IMR-90 (cell line): Measurements from ENCODE around the gene ASTL.

ENCODE experiments used
- CEBPB ChIP-seq: IDR thresholded peaks from 2 replicates; pipeline ENCODE4 v1.6.1; 2012; ENCODE audit warnings: low read depth, low read length, improper control_type of control experiment
- CTCF ChIP-seq: conservative IDR thresholded peaks from 2 replicates; pipeline ENCODE4 v1.5.1; 2012; ENCODE audit warnings: mild to moderate bottlenecking, low read depth, low read length, improper control_type of control experiment
- ELK1 ChIP-seq: fragments of 150-350 bp; IDR thresholded peaks from 2 replicates; pipeline ENCODE4 v1.6.1; 2016; ENCODE audit warnings: low read depth, mild to moderate bottlenecking, low read length, moderate library complexity, borderline replicate concordance
- FOS ChIP-seq: fragments of 150-350 bp; IDR thresholded peaks from 2 replicates; pipeline ENCODE4 v1.6.1; 2016; ENCODE audit warnings: low read depth, low read length
- MAFK ChIP-seq: IDR thresholded peaks from 2 replicates; pipeline ENCODE4 v1.6.1; 2012; ENCODE audit warnings: low read depth, low read length, improper control_type of control experiment
- MXI1 ChIP-seq: IDR thresholded peaks from 2 replicates; pipeline ENCODE4 v1.6.1; 2012; ENCODE audit warnings: low read depth, mild to moderate bottlenecking, low read length, moderate library complexity, borderline replicate concordance
- NFE2L2 ChIP-seq: fragments of 150-350 bp; IDR thresholded peaks from 2 replicates; pipeline ENCODE4 v1.6.1; 2016; ENCODE audit warnings: low read depth, mild to moderate bottlenecking, low read length
- POLR2A ChIP-seq: IDR thresholded peaks from 2 replicates; pipeline ENCODE4 v1.6.1; 2012; ENCODE audit warnings: mild to moderate bottlenecking, low read depth, low read length
- RAD21 ChIP-seq: IDR thresholded peaks from 2 replicates; pipeline ENCODE4 v1.6.1; 2012; ENCODE audit warnings: low read length, improper control_type of control experiment
- RCOR1 ChIP-seq: IDR thresholded peaks from 2 replicates; pipeline ENCODE4 v1.6.1; 2012; ENCODE audit warnings: mild to moderate bottlenecking, low read length, improper control_type of control experiment; ENCODE audit not compliant: insufficient replicate concordance
- RFX5 ChIP-seq: IDR thresholded peaks from 2 replicates; pipeline ENCODE4 v1.8.0; 2012; ENCODE audit warnings: low read depth, mild to moderate bottlenecking, low read length, moderate library complexity

- TF ChIP-seq CTCF = no peak
- TF ChIP-seq ELK1 = no peak
- no peak for TF ChIP-seq CEBPB
- TF ChIP-seq POLR2A = no peak
- TF ChIP-seq RCOR1 = no peak
- TF ChIP-seq RAD21 = no peak
- no peak for TF ChIP-seq MAFK
- no peak for TF ChIP-seq RFX5
- TF ChIP-seq FOS = no peak
- no peak for TF ChIP-seq NFE2L2
- no peak for TF ChIP-seq MXI1
Observed at GRCh38 chr2:96171831-96172230, 33.5 kb upstream of the ASTL start.
